Neural progenitor cell (in vitro differentiated cells): ENCODE data around the gene ARHGEF4.

Source experiments
- CTCF ChIP-seq: fragments of 200-600 bp; sonication (generic); IDR thresholded peaks from 2 replicates; pipeline ENCODE4 v1.5.1; 2017; ENCODE audit warnings: antibody characterized with exemption, mild to moderate bottlenecking
- EZH2 ChIP-seq: fragments of 200-600 bp; sonication (generic); IDR thresholded peaks from 2 replicates; pipeline ENCODE4 v1.6.1; 2017; ENCODE audit warnings: antibody characterized with exemption, mild to moderate bottlenecking, moderate library complexity

- TF ChIP-seq CTCF (no peak), EZH2 (no peak)
Measured at GRCh38 chr2:130828461-130828860, 8.3 kb upstream of the ARHGEF4 start.
